Nephron progenitor cell (in vitro differentiated cells): ENCODE measurements around the gene CST9.

Experiments
- DNase-seq: peaks from one replicate; pipeline ENCODE4 v3.0.0; 2021
- H3K27ac Mint-ChIP-seq: 2 replicates; pipeline ENCODE4 v1.8.0; 2021; ENCODE audit warnings: mild to moderate bottlenecking, moderate library complexity, mixed read lengths
- H3K27me3 Mint-ChIP-seq: 2 replicates; pipeline ENCODE4 v1.8.0; 2021; ENCODE audit warnings: mild to moderate bottlenecking, low read depth, mixed read lengths; ENCODE audit not compliant: poor library complexity
- H3K36me3 Mint-ChIP-seq: 2 replicates; pipeline ENCODE4 v1.8.0; 2021; ENCODE audit warnings: low read depth, mixed read lengths
- H3K4me1 Mint-ChIP-seq: 2 replicates; pipeline ENCODE4 v1.8.0; 2021; ENCODE audit warnings: mixed read lengths
- H3K4me3 Mint-ChIP-seq: 2 replicates; pipeline ENCODE4 v1.8.0; 2021; ENCODE audit warnings: mild to moderate bottlenecking, moderate library complexity, mixed read lengths
- H3K9me3 Mint-ChIP-seq: 2 replicates; pipeline ENCODE4 v1.8.0; 2021; ENCODE audit warnings: mild to moderate bottlenecking, moderate library complexity, mixed read lengths
- TF ChIP-seq, protein P1 (sequence below): fragments of 200-600 bp; sonication (generic); IDR thresholded peaks from 2 replicates; pipeline ENCODE4 v1.5.0; 2021; ENCODE audit warnings: antibody characterized with exemption

Gene CST9

DNA sequence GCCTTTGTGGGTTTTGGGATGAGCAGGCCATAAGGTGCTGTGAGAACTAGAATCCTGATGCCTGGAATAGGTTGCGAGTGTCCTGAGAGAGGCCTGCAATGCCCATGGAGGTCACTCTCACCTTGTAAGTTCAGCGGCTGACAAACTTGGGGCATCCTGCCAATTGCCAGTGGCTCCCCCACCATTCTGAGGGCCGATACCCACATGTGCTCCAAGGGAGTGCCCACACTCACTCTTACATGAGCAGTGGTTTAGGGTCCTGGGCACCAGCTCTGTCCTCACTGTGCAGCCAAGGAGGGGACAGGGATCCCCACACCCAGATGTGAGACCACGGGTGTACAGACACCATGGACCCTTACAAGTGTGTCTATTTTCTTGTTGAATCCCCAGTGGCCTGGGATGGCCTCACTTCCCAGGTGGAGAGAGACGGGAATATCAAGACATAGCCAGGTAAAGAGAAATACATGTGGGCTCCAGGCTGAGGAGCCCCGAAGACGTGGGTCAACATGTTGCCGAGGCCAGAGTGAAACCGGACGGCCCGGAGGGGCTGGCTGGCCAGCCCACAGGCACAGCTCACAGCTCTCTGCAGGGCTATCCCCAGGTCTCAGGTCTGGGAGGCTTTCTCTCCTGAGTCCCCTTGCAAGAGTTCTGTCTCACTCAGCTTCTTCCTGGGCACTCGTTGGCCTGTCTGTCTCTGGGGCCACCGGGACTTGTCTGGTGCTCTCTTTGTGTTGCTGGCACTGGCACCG, 2.0 kb upstream of the CST9 start:
- H3K36me3 Mint-ChIP-seq: no peaks in the 10 kb centered on the region
- no peak overlapping the region for H3K4me3 Mint-ChIP-seq
- peaks cover 8% of the 10 kb centered on the region for H3K27me3 Mint-ChIP-seq
- no peaks in the 10 kb centered on the region for H3K9me3 Mint-ChIP-seq
- peaks cover 48% of the 10 kb centered on the region for H3K4me1 Mint-ChIP-seq
- no peak for DNase-seq
- H3K27ac Mint-ChIP-seq: no peak overlapping the region
- TF ChIP-seq, protein P1, sequence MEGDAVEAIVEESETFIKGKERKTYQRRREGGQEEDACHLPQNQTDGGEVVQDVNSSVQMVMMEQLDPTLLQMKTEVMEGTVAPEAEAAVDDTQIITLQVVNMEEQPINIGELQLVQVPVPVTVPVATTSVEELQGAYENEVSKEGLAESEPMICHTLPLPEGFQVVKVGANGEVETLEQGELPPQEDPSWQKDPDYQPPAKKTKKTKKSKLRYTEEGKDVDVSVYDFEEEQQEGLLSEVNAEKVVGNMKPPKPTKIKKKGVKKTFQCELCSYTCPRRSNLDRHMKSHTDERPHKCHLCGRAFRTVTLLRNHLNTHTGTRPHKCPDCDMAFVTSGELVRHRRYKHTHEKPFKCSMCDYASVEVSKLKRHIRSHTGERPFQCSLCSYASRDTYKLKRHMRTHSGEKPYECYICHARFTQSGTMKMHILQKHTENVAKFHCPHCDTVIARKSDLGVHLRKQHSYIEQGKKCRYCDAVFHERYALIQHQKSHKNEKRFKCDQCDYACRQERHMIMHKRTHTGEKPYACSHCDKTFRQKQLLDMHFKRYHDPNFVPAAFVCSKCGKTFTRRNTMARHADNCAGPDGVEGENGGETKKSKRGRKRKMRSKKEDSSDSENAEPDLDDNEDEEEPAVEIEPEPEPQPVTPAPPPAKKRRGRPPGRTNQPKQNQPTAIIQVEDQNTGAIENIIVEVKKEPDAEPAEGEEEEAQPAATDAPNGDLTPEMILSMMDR: no peak

DNA sequence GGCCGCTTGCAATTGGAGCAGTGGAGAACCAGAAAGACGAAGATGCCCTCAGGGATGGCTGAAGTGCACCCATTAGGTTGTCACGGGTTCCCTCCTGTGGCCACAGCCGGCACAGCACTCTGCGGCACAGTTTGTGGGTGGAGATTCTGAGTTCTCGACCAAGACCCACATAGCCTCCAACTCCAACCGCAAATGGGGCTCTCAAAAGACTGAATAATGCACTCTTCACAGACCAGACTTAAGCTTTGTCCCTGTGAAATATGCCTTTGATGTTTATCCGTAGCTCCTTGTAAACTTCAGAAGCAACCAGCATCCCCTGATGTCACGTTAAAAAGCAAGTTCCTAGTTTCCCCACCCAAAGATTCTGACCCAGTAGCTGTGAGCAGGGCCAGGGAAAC, 934 bp upstream of the CST9 start:
- TF ChIP-seq, protein P1: peak; percentile 92
- Mint-ChIP-seq H3K27me3 (peaks cover 8% of the 10 kb centered on the region), H3K9me3 (no peaks in the 10 kb centered on the region), H3K4me1 (peaks cover 48% of the 10 kb centered on the region), H3K4me3 (no peak overlapping the region), H3K36me3 (no peaks in the 10 kb centered on the region), H3K27ac (no peak overlapping the region)
- DNase-seq: peak; percentile 86

DNA sequence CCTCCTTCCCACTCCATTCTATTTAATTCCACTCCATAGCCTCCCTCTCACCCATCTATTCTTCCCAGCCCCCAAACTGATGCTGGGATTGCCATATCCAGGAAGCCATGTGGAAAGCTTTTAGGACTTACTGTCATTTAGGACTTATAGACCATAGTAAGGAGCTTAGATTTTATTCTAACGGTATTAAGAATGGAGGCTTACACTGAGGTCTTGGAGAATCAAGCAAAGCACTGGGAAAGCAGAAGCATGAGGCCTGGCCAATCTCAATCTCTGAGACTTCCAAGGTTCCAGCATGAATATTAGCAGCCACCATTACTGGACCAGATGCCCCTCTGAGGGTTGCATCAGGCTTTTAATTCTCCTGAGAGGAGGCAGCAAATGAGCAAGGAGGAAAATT, 1.4 kb downstream of the CST9 start:
- H3K36me3 Mint-ChIP-seq: no peaks in the 10 kb centered on the region
- H3K27me3 Mint-ChIP-seq: peaks cover 5% of the 10 kb centered on the region
- DNase-seq: no peak
- H3K27ac Mint-ChIP-seq: no peak overlapping the region
- H3K9me3 Mint-ChIP-seq: no peaks in the 10 kb centered on the region
- H3K4me1 Mint-ChIP-seq: peaks cover 40% of the 10 kb centered on the region
- TF ChIP-seq, protein P1: no peak
- H3K4me3 Mint-ChIP-seq: no peak overlapping the region

DNA sequence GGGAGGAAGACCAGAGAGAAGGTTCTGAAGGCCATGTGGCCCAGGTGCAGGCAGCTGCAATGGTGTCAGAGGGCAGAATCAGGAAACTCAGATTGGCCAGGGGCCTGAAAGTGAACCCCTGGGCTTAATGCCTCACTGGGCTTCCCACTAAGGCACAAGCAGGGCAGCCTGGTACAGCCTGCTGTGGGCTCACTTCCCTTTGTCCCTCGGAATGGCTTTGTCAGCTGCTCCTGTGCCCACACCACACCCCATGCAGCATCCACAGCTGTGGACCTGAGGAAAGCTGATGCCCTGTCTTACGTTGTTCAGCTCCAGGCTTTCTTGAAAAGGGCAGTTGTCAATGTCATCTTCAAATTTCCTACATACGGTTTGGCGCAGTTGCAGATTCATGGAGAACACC, 2.4 kb downstream of the CST9 start:
- TF ChIP-seq, protein P1: no peak
- no peaks in the 10 kb centered on the region for H3K36me3 Mint-ChIP-seq
- no peak overlapping the region for H3K27ac Mint-ChIP-seq
- no peak overlapping the region for H3K4me3 Mint-ChIP-seq
- H3K9me3 Mint-ChIP-seq: no peaks in the 10 kb centered on the region
- H3K4me1 Mint-ChIP-seq: peaks cover 30% of the 10 kb centered on the region
- H3K27me3 Mint-ChIP-seq: peaks cover 5% of the 10 kb centered on the region
- no peak for DNase-seq

DNA sequence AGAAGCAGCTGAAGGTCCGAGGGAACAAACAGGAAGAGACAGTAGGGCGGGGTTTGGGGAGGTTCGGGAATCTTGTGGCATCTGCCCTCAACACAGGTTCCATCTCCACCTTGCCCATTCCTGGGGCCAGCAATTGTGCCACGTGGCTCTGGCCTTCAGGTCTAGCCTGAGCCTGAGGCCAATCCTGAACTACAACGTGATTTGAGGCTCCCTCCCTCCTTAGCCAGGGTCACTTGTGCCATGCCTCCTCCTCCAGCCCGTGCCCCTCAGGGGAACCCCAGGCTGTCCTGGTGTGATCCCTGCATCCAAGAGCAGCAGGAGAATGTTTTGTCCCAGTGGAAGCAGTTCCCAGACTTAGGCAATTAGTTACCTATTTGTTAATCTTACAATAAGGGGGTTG, 3.0 kb downstream of the CST9 start:
- TF ChIP-seq, protein P1: no peak
- DNase-seq: no peak
- H3K4me3 Mint-ChIP-seq: no peak overlapping the region
- no peak overlapping the region for H3K27ac Mint-ChIP-seq
- H3K27me3 Mint-ChIP-seq: peaks cover 5% of the 10 kb centered on the region
- H3K36me3 Mint-ChIP-seq: no peaks in the 10 kb centered on the region
- H3K4me1 Mint-ChIP-seq: peaks cover 27% of the 10 kb centered on the region
- H3K9me3 Mint-ChIP-seq: no peaks in the 10 kb centered on the region

DNA sequence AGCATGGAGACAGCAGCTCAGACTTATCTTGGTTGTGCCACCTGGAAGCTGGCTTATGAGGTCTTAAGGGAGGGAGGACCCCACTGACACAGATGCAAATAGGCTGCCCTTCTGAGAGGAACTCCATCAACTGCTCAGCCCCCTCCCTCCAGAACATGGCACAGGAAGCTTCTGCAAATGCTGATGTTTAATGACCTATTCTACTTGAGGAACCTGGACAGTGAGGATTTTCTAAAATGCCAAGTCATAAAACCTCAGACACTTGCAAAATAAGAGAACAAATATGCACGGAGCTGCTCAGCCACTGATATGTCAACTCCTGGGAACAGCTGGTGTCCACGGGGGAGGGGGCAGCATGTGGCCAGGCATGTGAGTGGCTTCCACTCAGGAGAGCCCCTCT, 3.5 kb downstream of the CST9 start:
- no peaks in the 10 kb centered on the region for H3K9me3 Mint-ChIP-seq
- peaks cover 5% of the 10 kb centered on the region for H3K27me3 Mint-ChIP-seq
- no peak overlapping the region for H3K4me3 Mint-ChIP-seq
- H3K36me3 Mint-ChIP-seq: no peaks in the 10 kb centered on the region
- DNase-seq: no peak
- H3K27ac Mint-ChIP-seq: no peak overlapping the region
- H3K4me1 Mint-ChIP-seq: peaks cover 23% of the 10 kb centered on the region
- TF ChIP-seq, protein P1: no peak
